Karpas-422 (cell line): ENCODE results near the gene USP9X. TPM values are rescaled to one million over a fixed set of nuclear protein-coding genes. Genes with fewer than 3 reads are reported as not detected.
"Not testable (repeated sequence)": the region's sequence is repeated elsewhere in the genome, so short reads cannot be mapped to it uniquely, and the experiment has no call there.

Experiments
- DNase-seq: peaks from one replicate; pipeline ENCODE4 v3.0.0-alpha.2; 2015
- H2AFZ ChIP-seq: fragments of 200-600 bp; sonication (generic); 2 replicates; pipeline ENCODE4 v1.6.1; 2014; ENCODE audit warnings: antibody characterized with exemption, low read length, mixed read lengths
- H3K27ac ChIP-seq: fragments of 200-600 bp; sonication (generic); 2 replicates; pipeline ENCODE4 v1.5.1; 2014; ENCODE audit warnings: mild to moderate bottlenecking, low read length, moderate library complexity
- H3K27me3 ChIP-seq: fragments of 200-600 bp; sonication (generic); 2 replicates; pipeline ENCODE4 v1.6.1; 2014; ENCODE audit warnings: low read length, mixed read lengths
- H3K36me3 ChIP-seq: fragments of 200-600 bp; sonication (generic); 2 replicates; pipeline ENCODE4 v1.6.1; 2014; ENCODE audit warnings: low read length, mixed read lengths; ENCODE audit not compliant: insufficient read depth
- H3K4me1 ChIP-seq: fragments of 200-600 bp; sonication (generic); 2 replicates; pipeline ENCODE4 v1.6.1; 2014; ENCODE audit warnings: mild to moderate bottlenecking, low read length, mixed read lengths
- H3K4me2 ChIP-seq: fragments of 200-600 bp; sonication (generic); 2 replicates; pipeline ENCODE4 v1.6.1; 2014; ENCODE audit warnings: low read length, low read depth, mild to moderate bottlenecking; ENCODE audit not compliant: poor library complexity, severe bottlenecking
- H3K4me3 ChIP-seq: fragments of 200-600 bp; sonication (generic); 2 replicates; pipeline ENCODE4 v1.5.1; 2014; ENCODE audit warnings: mild to moderate bottlenecking, antibody characterized with exemption, low read length, mixed read lengths
- H3K79me2 ChIP-seq: fragments of 200-600 bp; sonication (generic); 2 replicates; pipeline ENCODE4 v1.6.1; 2014; ENCODE audit warnings: mild to moderate bottlenecking, low read length, mixed read lengths
- H3K9ac ChIP-seq: fragments of 200-600 bp; sonication (generic); 2 replicates; pipeline ENCODE4 v1.6.0; 2014; ENCODE audit warnings: low read length
- H3K9me2 ChIP-seq: fragments of 200-600 bp; sonication (generic), shearing (Covaris generic); replicated peaks from 2 replicates; pipeline ENCODE4 v1.6.0; 2014; ENCODE audit warnings: mild to moderate bottlenecking, low read length, moderate library complexity; ENCODE audit not compliant: insufficient read depth
- H3K9me3 ChIP-seq: fragments of 300-700, 200-600 bp; sonication (generic); 2 replicates; pipeline ENCODE4 v1.6.1; 2014; ENCODE audit warnings: low read length, mixed read lengths
- H4K20me1 ChIP-seq: fragments of 200-600 bp; sonication (generic); 2 replicates; pipeline ENCODE4 v1.6.1; 2014; ENCODE audit warnings: mild to moderate bottlenecking, antibody characterized with exemption, low read length, low read depth; ENCODE audit not compliant: insufficient read depth
- total RNA-seq: library from RNA; depleted of rRNA; stranded (reverse); fragments of >200 nt; shearing (Covaris generic); gene quantifications from 2 replicates; pipeline ENCODE4 v1.2.3, GENCODE V29; 2014; ENCODE audit warnings: low replicate concordance

Gene USP9X
- total RNA-seq, 1 experiment from 2014 or later = 160 TPM

- not testable (repeated sequence) for H2AFZ ChIP-seq, H3K9ac ChIP-seq, H3K9me3 ChIP-seq, H3K9me2 ChIP-seq, H4K20me1 ChIP-seq, H3K27me3 ChIP-seq, H3K27ac ChIP-seq, H3K4me3 ChIP-seq, DNase-seq, H3K4me2 ChIP-seq
- peaks cover 38% of the 10 kb centered on the region for H3K36me3 ChIP-seq
- H3K4me1 ChIP-seq = peaks cover 20% of the 10 kb centered on the region
- peaks cover 17% of the 10 kb centered on the region for H3K79me2 ChIP-seq
Measured at GRCh38 chrX:41186946-41187345, 101.7 kb downstream of the USP9X start.

GRCh38 chrX:41189156-41189555 is 103.9 kb downstream of the USP9X start:
- H2AFZ ChIP-seq = no peak overlapping the region
- H3K4me1 ChIP-seq = peaks cover 5% of the 10 kb centered on the region
- no peaks in the 10 kb centered on the region for H3K27me3 ChIP-seq
- H4K20me1 ChIP-seq = no peaks in the 10 kb centered on the region
- peaks cover 30% of the 10 kb centered on the region for H3K36me3 ChIP-seq
- H3K9me3 ChIP-seq = no peaks in the 10 kb centered on the region
- no peak overlapping the region for H3K4me2 ChIP-seq
- no peak overlapping the region for H3K27ac ChIP-seq
- DNase-seq = no peak
- H3K9me2 ChIP-seq = no peaks in the 10 kb centered on the region
- no peak overlapping the region for H3K4me3 ChIP-seq
- H3K79me2 ChIP-seq = peaks cover 7% of the 10 kb centered on the region; the same call in 1 of the 2 replicates
- no peak overlapping the region for H3K9ac ChIP-seq

- H2AFZ ChIP-seq = no peak overlapping the region
- H3K79me2 ChIP-seq = peaks cover 3% of the 10 kb centered on the region; the same call in 1 of the 2 replicates
- H3K9ac ChIP-seq = no peak overlapping the region
- H3K9me3 ChIP-seq = no peaks in the 10 kb centered on the region
- no peak overlapping the region for H3K4me2 ChIP-seq
- H3K4me3 ChIP-seq = no peak overlapping the region
- no peak overlapping the region for H3K27ac ChIP-seq
- DNase-seq = no peak
- no peaks in the 10 kb centered on the region for H3K4me1 ChIP-seq
- no peaks in the 10 kb centered on the region for H3K9me2 ChIP-seq
- no peaks in the 10 kb centered on the region for H4K20me1 ChIP-seq
- H3K36me3 ChIP-seq = peaks cover 17% of the 10 kb centered on the region
- H3K27me3 ChIP-seq = no peaks in the 10 kb centered on the region
Measured at GRCh38 chrX:41192880-41193279, 107.6 kb downstream of the USP9X start.

GRCh38 chrX:41198410-41198809 is 113.2 kb downstream of the USP9X start:
- Histone ChIP-seq H3K9ac (no peak overlapping the region), H3K9me2 (no peaks in the 10 kb centered on the region), H4K20me1 (no peaks in the 10 kb centered on the region), H2AFZ (no peak overlapping the region), H3K4me2 (no peak overlapping the region), H3K79me2 (0 out of 2 replicates have a peak, but pooled peaks cover 2% of the 10 kb centered on the region), H3K27ac (no peak overlapping the region), H3K27me3 (no peaks in the 10 kb centered on the region), H3K4me3 (no peak overlapping the region), H3K36me3 (peaks cover 53% of the 10 kb centered on the region), H3K9me3 (0 out of 2 replicates have a peak, but pooled peaks cover 6% of the 10 kb centered on the region), H3K4me1 (no peaks in the 10 kb centered on the region)
- no peak for DNase-seq

GRCh38 chrX:41200785-41201184 is 115.5 kb downstream of the USP9X start:
- Histone ChIP-seq H3K27ac (no peak overlapping the region), H3K27me3 (no peaks in the 10 kb centered on the region), H3K4me1 (no peaks in the 10 kb centered on the region), H3K4me3 (no peak overlapping the region), H3K79me2 (0 out of 2 replicates have a peak, but pooled peaks cover 2% of the 10 kb centered on the region), H2AFZ (no peak overlapping the region), H3K4me2 (no peak overlapping the region), H3K9me3 (0 out of 2 replicates have a peak, but pooled peaks cover 6% of the 10 kb centered on the region), H3K9me2 (no peaks in the 10 kb centered on the region), H3K9ac (no peak overlapping the region), H4K20me1 (no peaks in the 10 kb centered on the region), H3K36me3 (peaks cover 71% of the 10 kb centered on the region)
- DNase-seq = no peak

GRCh38 chrX:41209853-41210252 is 124.6 kb downstream of the USP9X start:
- Histone ChIP-seq H3K9me2 (no peaks in the 10 kb centered on the region), H3K27ac (no peak overlapping the region), H3K4me1 (no peaks in the 10 kb centered on the region), H3K9ac (no peak overlapping the region), H3K4me3 (no peak overlapping the region), H3K4me2 (no peak overlapping the region), H3K79me2 (no peaks in the 10 kb centered on the region), H2AFZ (no peak overlapping the region), H3K9me3 (peaks cover 28% of the 10 kb centered on the region), H3K27me3 (no peaks in the 10 kb centered on the region), H4K20me1 (no peaks in the 10 kb centered on the region), H3K36me3 (peaks cover 69% of the 10 kb centered on the region)
- no peak for DNase-seq

GRCh38 chrX:41224605-41225004 is 139.4 kb downstream of the USP9X start:
- Histone ChIP-seq H3K4me2 (no peak overlapping the region), H3K27me3 (no peaks in the 10 kb centered on the region), H3K27ac (no peak overlapping the region), H3K9me3 (no peaks in the 10 kb centered on the region), H3K9me2 (no peaks in the 10 kb centered on the region), H3K4me1 (no peaks in the 10 kb centered on the region), H3K36me3 (peaks cover 33% of the 10 kb centered on the region; the same call in 1 of the 2 replicates), H4K20me1 (no peaks in the 10 kb centered on the region), H2AFZ (no peak overlapping the region), H3K4me3 (no peak overlapping the region), H3K9ac (no peak overlapping the region), H3K79me2 (no peaks in the 10 kb centered on the region)
- DNase-seq = no peak

GRCh38 chrX:41233988-41234387 is 148.7 kb downstream of the USP9X start:
- DNase-seq = no peak
- Histone ChIP-seq H3K36me3 (peaks cover 22% of the 10 kb centered on the region; the same call in 1 of the 2 replicates), H3K4me2 (no peak overlapping the region), H3K9ac (no peak overlapping the region), H3K9me2 (no peaks in the 10 kb centered on the region), H3K4me3 (no peak overlapping the region), H4K20me1 (no peaks in the 10 kb centered on the region), H3K27me3 (no peaks in the 10 kb centered on the region), H3K9me3 (no peaks in the 10 kb centered on the region), H3K27ac (no peak overlapping the region), H2AFZ (no peak overlapping the region), H3K4me1 (no peaks in the 10 kb centered on the region), H3K79me2 (no peaks in the 10 kb centered on the region)

GRCh38 chrX:41234471-41234870 is 149.2 kb downstream of the USP9X start:
- H3K9me2 ChIP-seq, H3K9me3 ChIP-seq: not testable (repeated sequence)
- H3K36me3 ChIP-seq = peaks cover 18% of the 10 kb centered on the region; the same call in 1 of the 2 replicates

More at GRCh38 chrX:41234471-41234870, 149.2 kb downstream of the USP9X start:
- not testable (repeated sequence) for H3K9ac ChIP-seq, H3K27me3 ChIP-seq, DNase-seq, H3K4me2 ChIP-seq, H3K4me1 ChIP-seq, H3K79me2 ChIP-seq, H3K4me3 ChIP-seq, H4K20me1 ChIP-seq, H3K27ac ChIP-seq, H2AFZ ChIP-seq
